ENCODE results near the gene DLGAP1.
A peak's percentile ranks its signal among the peaks of the same experiment; 100 is the strongest.

Gene DLGAP1

GRCh38 chr18:3993941-3994687, 461.0 kb downstream of the DLGAP1 start:
- no peak for DNase-seq (ENCODE audit: low read depth)

GRCh38 chr18:3985664-3986063, 469.4 kb downstream of the DLGAP1 start:
- DNase-seq (ENCODE audit: low read depth), result no peak

- no peak for DNase-seq (ENCODE audit: low read depth)
Observed at GRCh38 chr18:3985020-3985419, 470.1 kb downstream of the DLGAP1 start.

GRCh38 chr18:3984163-3984757, 470.8 kb downstream of the DLGAP1 start:
- no peak for DNase-seq (ENCODE audit: low read depth)

GRCh38 chr18:3983351-3983969, 471.6 kb downstream of the DLGAP1 start:
- DNase-seq (ENCODE audit: low read depth), result peak; percentile 75

- DNase-seq (ENCODE audit: low read depth), result no peak
Observed at GRCh38 chr18:3982541-3982940, 472.6 kb downstream of the DLGAP1 start.

- no peak for DNase-seq (ENCODE audit: low read depth)
Observed at GRCh38 chr18:3979024-3979423, 476.1 kb downstream of the DLGAP1 start.

GRCh38 chr18:3973191-3973850, 481.8 kb downstream of the DLGAP1 start:
- no peak for DNase-seq (ENCODE audit: low read depth)

GRCh38 chr18:3972291-3972930, 482.7 kb downstream of the DLGAP1 start:
- DNase-seq (ENCODE audit: low read depth), result no peak

GRCh38 chr18:3970929-3971328, 484.2 kb downstream of the DLGAP1 start:
- no peak for DNase-seq (ENCODE audit: low read depth)

- no peak for DNase-seq (ENCODE audit: low read depth)
Observed at GRCh38 chr18:3967359-3968180, 487.5 kb downstream of the DLGAP1 start.

- DNase-seq (ENCODE audit: low read depth), result peak; percentile 42
Observed at GRCh38 chr18:3966642-3967358, 488.3 kb downstream of the DLGAP1 start.

- no peak for DNase-seq (ENCODE audit: low read depth)
Observed at GRCh38 chr18:3966246-3966641, 488.9 kb downstream of the DLGAP1 start.

GRCh38 chr18:3960977-3961376, 494.1 kb downstream of the DLGAP1 start:
- no peak for DNase-seq (ENCODE audit: low read depth)

GRCh38 chr18:3960142-3960541, 495.0 kb downstream of the DLGAP1 start:
- no peak for DNase-seq (ENCODE audit: low read depth)

- DNase-seq (ENCODE audit: low read depth), result no peak
Observed at GRCh38 chr18:3952031-3952430, 503.1 kb downstream of the DLGAP1 start.

GRCh38 chr18:3950668-3951404, 504.3 kb downstream of the DLGAP1 start:
- no peak for DNase-seq (ENCODE audit: low read depth)

GRCh38 chr18:3948958-3949357, 506.1 kb downstream of the DLGAP1 start:
- DNase-seq (ENCODE audit: low read depth), result no peak

GRCh38 chr18:3947383-3947782, 507.7 kb downstream of the DLGAP1 start:
- no peak for DNase-seq (ENCODE audit: low read depth)

- no peak for DNase-seq (ENCODE audit: low read depth)
Observed at GRCh38 chr18:3935305-3935704, 519.8 kb downstream of the DLGAP1 start.
